GM12801 (cell line): ENCODE measurements around the gene PUDP.

Experiments used
- TF ChIP-seq, protein P1 (sequence below): IDR thresholded peaks from one replicate; pipeline ENCODE4 v1.5.1; 2011; ENCODE audit warnings: control low read depth; ENCODE audit not compliant: insufficient read length; ENCODE audit errors: extremely low read depth

Gene PUDP

DNA sequence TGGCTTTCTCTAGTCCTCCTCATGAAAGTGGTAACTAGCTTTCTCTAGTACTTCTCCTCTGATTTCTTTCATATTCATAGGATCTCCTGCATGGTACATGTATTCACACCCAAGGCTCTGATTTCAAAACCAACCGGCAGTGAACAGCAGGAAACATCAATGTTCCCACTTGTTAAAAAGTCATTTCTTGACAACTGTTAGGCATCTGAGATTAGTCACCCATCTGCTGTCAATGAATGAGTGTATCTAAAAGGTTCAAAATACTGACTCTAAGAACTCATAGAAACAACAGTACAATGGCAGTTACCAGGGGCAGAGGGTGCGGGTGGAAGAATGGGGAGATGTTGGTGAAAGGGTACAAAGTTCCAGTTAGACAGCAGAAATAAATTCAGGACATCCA is 31.5 kb upstream of the PUDP start:
- TF ChIP-seq, protein P1, sequence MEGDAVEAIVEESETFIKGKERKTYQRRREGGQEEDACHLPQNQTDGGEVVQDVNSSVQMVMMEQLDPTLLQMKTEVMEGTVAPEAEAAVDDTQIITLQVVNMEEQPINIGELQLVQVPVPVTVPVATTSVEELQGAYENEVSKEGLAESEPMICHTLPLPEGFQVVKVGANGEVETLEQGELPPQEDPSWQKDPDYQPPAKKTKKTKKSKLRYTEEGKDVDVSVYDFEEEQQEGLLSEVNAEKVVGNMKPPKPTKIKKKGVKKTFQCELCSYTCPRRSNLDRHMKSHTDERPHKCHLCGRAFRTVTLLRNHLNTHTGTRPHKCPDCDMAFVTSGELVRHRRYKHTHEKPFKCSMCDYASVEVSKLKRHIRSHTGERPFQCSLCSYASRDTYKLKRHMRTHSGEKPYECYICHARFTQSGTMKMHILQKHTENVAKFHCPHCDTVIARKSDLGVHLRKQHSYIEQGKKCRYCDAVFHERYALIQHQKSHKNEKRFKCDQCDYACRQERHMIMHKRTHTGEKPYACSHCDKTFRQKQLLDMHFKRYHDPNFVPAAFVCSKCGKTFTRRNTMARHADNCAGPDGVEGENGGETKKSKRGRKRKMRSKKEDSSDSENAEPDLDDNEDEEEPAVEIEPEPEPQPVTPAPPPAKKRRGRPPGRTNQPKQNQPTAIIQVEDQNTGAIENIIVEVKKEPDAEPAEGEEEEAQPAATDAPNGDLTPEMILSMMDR = no peak

DNA sequence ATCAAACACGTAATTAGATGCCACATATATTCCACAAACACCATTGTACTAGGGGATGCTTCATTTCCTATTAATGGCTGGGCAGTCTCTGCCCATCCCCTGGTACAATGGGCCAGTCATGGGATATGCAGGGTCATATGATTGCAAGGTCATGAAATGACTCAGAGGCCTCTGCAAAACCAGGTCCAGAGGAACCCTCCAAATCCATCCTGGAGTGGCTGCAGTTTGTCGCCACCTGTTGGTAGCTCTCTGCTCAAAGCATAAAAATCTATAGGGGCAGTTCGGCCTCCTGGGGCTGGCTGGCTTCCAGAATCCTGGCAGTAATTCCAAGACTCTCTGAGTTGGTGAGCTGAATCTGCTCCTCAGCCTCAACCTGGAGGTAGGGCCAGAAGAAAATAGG is 22.9 kb upstream of the PUDP start:
- TF ChIP-seq, protein P1 = no peak

DNA sequence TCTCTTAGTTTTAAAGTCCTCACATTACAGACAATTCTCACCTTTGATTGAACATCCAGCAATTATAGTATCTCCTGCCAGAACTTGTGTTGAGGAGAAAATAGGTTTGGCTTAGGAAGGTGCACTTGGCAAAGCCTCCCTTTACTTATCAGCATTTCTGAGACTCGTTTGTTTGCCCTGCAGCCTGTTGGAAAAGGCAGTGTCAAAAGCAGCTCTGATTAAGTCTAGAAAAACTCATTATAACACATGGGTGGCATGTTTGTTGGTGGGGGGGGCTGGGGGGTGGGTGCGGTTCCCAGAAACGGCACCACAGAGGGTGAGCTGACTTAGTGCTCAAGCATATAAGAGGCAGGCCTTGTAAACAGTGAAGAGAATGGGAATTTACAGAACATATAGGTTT is 21.7 kb upstream of the PUDP start:
- TF ChIP-seq, protein P1 = no peak

DNA sequence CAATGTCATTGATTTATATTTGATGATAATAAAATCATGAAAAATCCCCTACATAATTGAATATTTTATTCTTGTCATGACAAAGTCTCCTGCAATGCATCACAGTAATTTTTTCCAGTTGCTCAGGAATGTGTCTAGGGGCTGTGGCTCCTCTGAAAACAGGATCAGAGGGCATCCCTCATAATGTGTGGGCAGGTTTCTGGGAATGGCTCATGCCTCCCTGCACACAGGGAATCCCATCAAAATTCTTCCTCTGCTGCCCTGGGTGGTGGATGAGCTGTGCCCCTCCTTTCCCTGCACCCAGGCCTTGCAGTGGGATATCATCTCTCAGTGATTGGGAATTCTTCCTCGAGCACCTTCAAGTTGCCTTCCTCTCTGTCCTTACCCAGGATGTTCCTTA is 20.4 kb upstream of the PUDP start:
- TF ChIP-seq, protein P1 = no peak

DNA sequence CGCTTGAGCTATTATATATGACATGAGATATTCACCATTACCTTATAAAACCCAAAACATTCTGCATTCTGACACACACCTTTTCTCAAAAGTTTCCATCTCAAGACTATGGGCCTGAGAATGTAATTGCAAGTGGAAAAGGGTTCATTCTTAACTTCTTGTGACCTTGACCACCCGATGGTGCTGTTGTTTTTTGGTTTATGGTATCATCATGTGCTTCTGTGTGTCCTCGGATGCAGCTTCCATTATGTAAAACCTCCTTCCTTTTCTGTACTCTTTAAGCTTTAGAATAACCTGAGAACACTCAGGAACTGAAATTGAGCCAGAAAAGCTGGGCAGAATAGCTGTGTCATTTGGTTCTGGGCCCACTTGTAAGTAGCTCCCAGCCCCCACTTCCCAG is 16.2 kb upstream of the PUDP start:
- TF ChIP-seq, protein P1 = no peak

DNA sequence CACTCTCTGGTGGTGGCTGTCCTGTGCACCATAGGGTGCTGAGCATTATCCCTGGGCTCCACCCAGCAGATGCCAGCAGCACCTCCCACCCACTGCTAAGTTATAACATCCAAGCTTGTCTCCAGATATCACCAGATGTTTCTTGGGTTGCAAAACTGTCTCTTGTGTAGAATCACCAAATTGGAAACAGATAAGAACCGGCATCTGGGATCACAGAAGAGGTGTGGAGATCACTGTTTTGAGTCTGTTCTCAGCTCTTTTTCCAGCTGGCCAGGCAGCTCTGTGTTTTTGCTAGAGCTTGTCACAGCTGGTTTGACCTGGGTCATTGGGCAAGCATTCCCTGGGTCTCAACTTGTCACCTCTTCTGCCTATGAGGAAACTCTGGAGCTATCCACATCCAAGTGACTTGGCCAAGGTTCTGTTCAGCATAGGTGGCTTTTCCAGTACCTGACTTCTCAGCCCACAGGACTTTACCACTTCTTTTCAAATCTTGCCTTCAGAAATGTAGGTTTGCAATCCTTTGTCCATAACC is 15.3 kb upstream of the PUDP start:
- TF ChIP-seq, protein P1 = no peak

DNA sequence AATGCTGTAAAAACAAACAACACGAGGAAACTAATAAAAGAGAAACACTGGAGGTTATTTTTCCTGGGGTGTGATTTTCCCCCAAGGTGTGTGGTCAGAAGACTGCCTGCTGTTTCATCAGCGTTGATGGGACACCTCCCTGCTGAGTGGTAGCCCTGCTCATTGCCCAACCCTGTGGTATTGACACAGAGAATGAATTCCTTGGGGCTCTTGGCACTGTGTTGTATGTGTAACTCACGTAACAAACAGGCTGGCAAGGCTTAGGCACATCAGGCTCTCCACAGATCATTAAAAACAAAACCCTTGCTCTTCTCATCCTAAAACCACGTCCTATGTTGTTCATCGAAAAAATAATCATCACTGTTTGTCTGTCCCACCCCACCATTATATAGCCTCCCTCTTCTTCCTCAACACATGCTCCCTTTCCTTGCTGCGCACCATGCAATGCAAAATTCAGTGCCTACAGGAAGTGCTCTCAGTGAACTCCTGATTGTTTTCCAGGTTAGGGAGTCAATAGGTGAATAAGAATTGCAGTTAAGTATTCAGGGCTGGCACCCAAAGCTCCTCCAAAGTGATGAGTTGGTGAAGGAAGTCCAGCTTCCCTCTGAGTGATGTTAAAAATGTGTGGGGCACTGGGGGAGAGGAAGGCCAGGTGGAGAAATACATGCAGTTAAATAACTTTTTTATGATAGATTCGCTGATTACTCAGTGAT is 11.4 kb upstream of the PUDP start:
- TF ChIP-seq, protein P1 = no peak
